ENCODE results near the gene ITGA1.

DNA sequence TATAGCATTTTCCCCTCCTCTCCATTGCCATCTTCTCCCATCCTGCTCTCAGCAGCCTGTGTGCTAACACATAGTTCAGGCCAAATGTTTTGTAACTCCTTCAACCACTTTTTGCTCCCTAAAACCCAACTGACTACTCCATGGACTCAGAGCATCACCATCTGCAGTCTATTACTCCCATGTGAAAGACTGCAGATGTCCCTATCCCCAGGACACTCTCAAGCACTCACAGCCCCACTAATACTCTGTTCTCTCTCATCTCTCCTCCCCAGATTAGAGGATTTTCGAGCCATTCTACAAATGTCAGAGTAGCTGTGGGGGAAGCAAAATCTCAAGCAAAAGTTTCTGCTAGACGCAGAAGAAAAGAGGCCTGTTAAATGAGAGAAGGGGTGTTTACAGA is 99.3 kb downstream of the ITGA1 start:
- TF ChIP-seq, protein P1, sequence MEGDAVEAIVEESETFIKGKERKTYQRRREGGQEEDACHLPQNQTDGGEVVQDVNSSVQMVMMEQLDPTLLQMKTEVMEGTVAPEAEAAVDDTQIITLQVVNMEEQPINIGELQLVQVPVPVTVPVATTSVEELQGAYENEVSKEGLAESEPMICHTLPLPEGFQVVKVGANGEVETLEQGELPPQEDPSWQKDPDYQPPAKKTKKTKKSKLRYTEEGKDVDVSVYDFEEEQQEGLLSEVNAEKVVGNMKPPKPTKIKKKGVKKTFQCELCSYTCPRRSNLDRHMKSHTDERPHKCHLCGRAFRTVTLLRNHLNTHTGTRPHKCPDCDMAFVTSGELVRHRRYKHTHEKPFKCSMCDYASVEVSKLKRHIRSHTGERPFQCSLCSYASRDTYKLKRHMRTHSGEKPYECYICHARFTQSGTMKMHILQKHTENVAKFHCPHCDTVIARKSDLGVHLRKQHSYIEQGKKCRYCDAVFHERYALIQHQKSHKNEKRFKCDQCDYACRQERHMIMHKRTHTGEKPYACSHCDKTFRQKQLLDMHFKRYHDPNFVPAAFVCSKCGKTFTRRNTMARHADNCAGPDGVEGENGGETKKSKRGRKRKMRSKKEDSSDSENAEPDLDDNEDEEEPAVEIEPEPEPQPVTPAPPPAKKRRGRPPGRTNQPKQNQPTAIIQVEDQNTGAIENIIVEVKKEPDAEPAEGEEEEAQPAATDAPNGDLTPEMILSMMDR (IDR thresholded peaks at IDR 0.05): no peak
- TF ChIP-seq EP300 (IDR thresholded peaks at IDR 0.05): no peak
- TF ChIP-seq POLR2A (IDR thresholded peaks at IDR 0.05): no peak
